ENCODE data around the gene TBC1D10A. TPM values are rescaled to one million over a fixed set of nuclear protein-coding genes. Genes with fewer than 3 reads are reported as not detected.
A peak's percentile ranks its signal among the peaks of the same experiment; 100 is the strongest.

The TBC1D10A gene
- total and polyA plus RNA-seq, 2 experiments from 2014 or later = 11.8 to 21.8 TPM

- Histone ChIP-seq H3K9me3 (ENCODE audit: low read depth) (no peaks in the 10 kb centered on the region), H3K27ac (no peak overlapping the region), H3K27me3 (peaks cover 2% of the 10 kb centered on the region), H3K36me3 (no peaks in the 10 kb centered on the region), H3K4me3 (no peak overlapping the region), H3K4me1 (ENCODE audit: low read depth) (no peaks in the 10 kb centered on the region)
- TF ChIP-seq CTCF (IDR thresholded peaks at IDR 0.05; ENCODE audit: low read depth, low read length) = no peak
- DNase-seq (ENCODE audit: low read depth in 1 of 2, low spot score in 1 of 2) = no peak
Measured at GRCh38 chr22:30252411-30253204, 74.1 kb downstream of the TBC1D10A start.

GRCh38 chr22:30251711-30252110 is 75.0 kb downstream of the TBC1D10A start:
- no peaks in the 10 kb centered on the region for H3K4me1 ChIP-seq (ENCODE audit: low read depth)
- H3K9me3 ChIP-seq (ENCODE audit: low read depth) = no peaks in the 10 kb centered on the region
- H3K36me3 ChIP-seq = no peaks in the 10 kb centered on the region
- TF ChIP-seq CTCF (IDR thresholded peaks at IDR 0.05; ENCODE audit: low read depth, low read length) = no peak
- no peak overlapping the region for H3K4me3 ChIP-seq
- H3K27me3 ChIP-seq = peaks cover 11% of the 10 kb centered on the region
- no peak overlapping the region for H3K27ac ChIP-seq
- DNase-seq (ENCODE audit: low read depth in 1 of 2, low spot score in 1 of 2) = peak in 1 of 2 donors; percentile 66

- Histone ChIP-seq H3K9me3 (ENCODE audit: low read depth) (no peaks in the 10 kb centered on the region), H3K27me3 (peaks cover 21% of the 10 kb centered on the region), H3K4me3 (no peak overlapping the region), H3K27ac (no peak overlapping the region), H3K4me1 (ENCODE audit: low read depth) (peaks cover 3% of the 10 kb centered on the region), H3K36me3 (no peaks in the 10 kb centered on the region)
- DNase-seq (ENCODE audit: low read depth in 1 of 2, low spot score in 1 of 2) = no peak
- no peak for TF ChIP-seq CTCF (IDR thresholded peaks at IDR 0.05; ENCODE audit: low read depth, low read length)
Measured at GRCh38 chr22:30250661-30251267, 76.0 kb downstream of the TBC1D10A start.

- no peak overlapping the region for H3K27ac ChIP-seq
Measured at GRCh38 chr22:30250039-30250565, 76.6 kb downstream of the TBC1D10A start.

More at GRCh38 chr22:30250039-30250565, 76.6 kb downstream of the TBC1D10A start:
- H3K27me3 ChIP-seq = peaks cover 27% of the 10 kb centered on the region
- H3K4me1 ChIP-seq (ENCODE audit: low read depth) = peaks cover 5% of the 10 kb centered on the region
- H3K36me3 ChIP-seq = no peaks in the 10 kb centered on the region
- no peaks in the 10 kb centered on the region for H3K9me3 ChIP-seq (ENCODE audit: low read depth)
- H3K4me3 ChIP-seq = no peak overlapping the region
- no peak for DNase-seq (ENCODE audit: low read depth in 1 of 2, low spot score in 1 of 2)
- TF ChIP-seq CTCF (IDR thresholded peaks at IDR 0.05; ENCODE audit: low read depth, low read length) = no peak

Data from cardiac muscle cell (in vitro differentiated cells and primary cell).